Tibial nerve (tissue), 3 donors: ENCODE data around the gene UBE2O.

Experiments
- CTCF ChIP-seq, 5 experiments: fragments of 200-600 bp in 3 of 5; fragments of 450-650 bp in 2 of 5; sonication (generic) in 3 of 5; IDR thresholded peaks; one replicate each; pipeline ENCODE4 v1.5.1; 2016 to 2019; ENCODE audit warnings: antibody characterized with exemption in 5 of 5, mild to moderate bottlenecking in 3 of 5, moderate library complexity in 2 of 5
- POLR2A ChIP-seq, 2 donors: fragments of 450-650 bp; IDR thresholded peaks; one replicate each; pipeline ENCODE4 v1.6.1; 2017; ENCODE audit warnings: antibody characterized with exemption in 2 of 2, mild to moderate bottlenecking in 2 of 2, moderate library complexity in 2 of 2

GRCh38 chr17:76371656-76372628, 81.0 kb downstream of the UBE2O start:
- no peak for TF ChIP-seq CTCF (IDR thresholded peaks at IDR 0.05)
- no peak for TF ChIP-seq POLR2A (IDR thresholded peaks at IDR 0.05)
